Upper lobe of right lung (tissue), 1 donor: ENCODE measurements around the gene TMEM121B. TPM values are rescaled to one million over a fixed set of nuclear protein-coding genes. Genes with fewer than 3 reads are reported as not detected.

Experiments
- ATAC-seq: fragments of 200-7000 bp; cut with Tn5 transposase; one replicate; pipeline ENCODE4 v1.9.1; 2020; ENCODE audit warnings: mild to moderate bottlenecking, moderate library complexity
- DNase-seq: peaks from one replicate; pipeline ENCODE4 v3.0.0-alpha.2; 2020
- H3K27ac ChIP-seq: fragments of 200-600 bp; one replicate; pipeline ENCODE4 v1.8.0; 2022
- H3K27me3 ChIP-seq: fragments of 200-600 bp; one replicate; pipeline ENCODE4 v1.8.0; 2022; ENCODE audit warnings: mild to moderate bottlenecking
- H3K36me3 ChIP-seq: fragments of 200-600 bp; one replicate; pipeline ENCODE4 v1.8.0; 2022
- H3K4me1 ChIP-seq: fragments of 200-600 bp; one replicate; pipeline ENCODE4 v1.8.0; 2022
- H3K4me3 ChIP-seq: fragments of 200-600 bp; one replicate; pipeline ENCODE4 v1.8.0; 2022; ENCODE audit warnings: mild to moderate bottlenecking
- H3K9me3 ChIP-seq: fragments of 200-600 bp; one replicate; pipeline ENCODE4 v1.8.0; 2022
- CTCF ChIP-seq: fragments of 200-600 bp; IDR thresholded peaks from one replicate; pipeline ENCODE4 v1.8.0; 2022; ENCODE audit warnings: antibody characterized with exemption
- intact Hi-C: fragments of 100-400 bp; cut with DNase I; formaldehyde crosslinking; loops from one replicate; pipeline ENCODE4 v1.11.0; 2022
- total RNA-seq: library from RNA; stranded (reverse); fragmentation: NEBNext Ultra II Directional; extraction: Animal tissue kit (Norgen Biotek cat#: 25700); gene quantifications from one replicate; pipeline ENCODE4 v1.2.1, GENCODE V29; 2021
- donor health status: DM: no; HTN: yes; CAD: no; lungs with severe emphysema.

The TMEM121B gene
- total RNA-seq, 1 donor from 2014 or later = 2.1 TPM

GRCh38 chr22:17086296-17086695, 34.9 kb downstream of the TMEM121B start:
- Histone ChIP-seq H3K27me3 (no peaks in the 10 kb centered on the region), H3K4me1 (peaks cover 36% of the 10 kb centered on the region), H3K4me3 (peak overlapping the region; percentile 97), H3K36me3 (no peaks in the 10 kb centered on the region), H3K9me3 (no peaks in the 10 kb centered on the region), H3K27ac (peak overlapping the region; percentile 95)
- ATAC-seq (peak; percentile 23), DNase-seq (peak; percentile 60)
- no peak for TF ChIP-seq CTCF
- intact Hi-C loops = no loop called here

DNA sequence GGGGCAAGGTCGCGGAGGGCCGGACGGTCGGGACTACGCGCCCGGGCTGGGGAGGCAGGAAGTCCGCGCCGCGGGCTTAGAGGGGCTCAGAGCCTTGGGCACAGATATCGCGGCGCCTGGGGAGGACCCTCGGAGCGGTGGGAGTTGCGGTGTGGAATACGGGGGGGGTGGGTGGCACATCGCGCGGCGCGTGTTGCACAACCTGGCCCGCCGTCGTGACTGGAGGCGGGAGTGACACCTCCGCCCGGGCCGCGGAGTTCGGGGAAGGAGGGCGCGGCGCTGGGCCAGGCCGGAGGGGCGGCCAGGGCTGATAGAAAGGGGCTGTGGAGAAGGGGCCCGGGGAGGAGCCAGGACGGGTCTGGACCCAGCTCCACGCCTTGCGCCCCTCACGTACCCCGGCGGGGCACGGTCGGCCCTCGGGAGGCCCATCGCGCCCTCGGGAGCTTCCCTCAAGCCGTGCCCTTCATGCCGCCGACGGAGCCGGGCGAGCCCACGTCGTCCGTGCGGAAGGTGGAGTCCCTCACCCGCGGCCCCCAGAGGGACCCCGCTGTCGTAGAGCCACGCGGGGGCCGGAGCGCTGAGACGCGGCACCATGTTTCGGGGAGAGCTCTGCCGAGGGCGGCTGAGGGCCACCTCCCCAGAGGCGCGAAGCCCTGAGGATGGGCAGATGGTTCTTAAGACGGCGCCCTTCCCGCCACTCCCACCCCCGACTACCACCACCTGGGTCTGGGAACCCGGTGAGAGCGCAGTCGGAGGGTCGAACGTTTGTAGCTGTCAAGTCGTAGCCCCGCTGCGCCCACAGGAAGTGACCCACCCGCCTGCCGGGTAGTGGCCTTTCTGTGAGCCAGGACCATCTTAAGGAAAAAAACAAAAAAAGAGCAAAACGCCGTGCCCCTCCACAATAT, 35.6 kb downstream of the TMEM121B start:
- peak overlapping the region; percentile 97 for H3K4me3 ChIP-seq
- peak overlapping the region; percentile 95 for H3K27ac ChIP-seq
- no peaks in the 10 kb centered on the region for H3K9me3 ChIP-seq
- DNase-seq (peak; percentile 83), ATAC-seq (peak; percentile 65)
- H3K36me3 ChIP-seq = no peaks in the 10 kb centered on the region
- intact Hi-C loops = no loop called here
- no peak for TF ChIP-seq CTCF
- H3K27me3 ChIP-seq = no peaks in the 10 kb centered on the region
- H3K4me1 ChIP-seq = peaks cover 31% of the 10 kb centered on the region

DNA sequence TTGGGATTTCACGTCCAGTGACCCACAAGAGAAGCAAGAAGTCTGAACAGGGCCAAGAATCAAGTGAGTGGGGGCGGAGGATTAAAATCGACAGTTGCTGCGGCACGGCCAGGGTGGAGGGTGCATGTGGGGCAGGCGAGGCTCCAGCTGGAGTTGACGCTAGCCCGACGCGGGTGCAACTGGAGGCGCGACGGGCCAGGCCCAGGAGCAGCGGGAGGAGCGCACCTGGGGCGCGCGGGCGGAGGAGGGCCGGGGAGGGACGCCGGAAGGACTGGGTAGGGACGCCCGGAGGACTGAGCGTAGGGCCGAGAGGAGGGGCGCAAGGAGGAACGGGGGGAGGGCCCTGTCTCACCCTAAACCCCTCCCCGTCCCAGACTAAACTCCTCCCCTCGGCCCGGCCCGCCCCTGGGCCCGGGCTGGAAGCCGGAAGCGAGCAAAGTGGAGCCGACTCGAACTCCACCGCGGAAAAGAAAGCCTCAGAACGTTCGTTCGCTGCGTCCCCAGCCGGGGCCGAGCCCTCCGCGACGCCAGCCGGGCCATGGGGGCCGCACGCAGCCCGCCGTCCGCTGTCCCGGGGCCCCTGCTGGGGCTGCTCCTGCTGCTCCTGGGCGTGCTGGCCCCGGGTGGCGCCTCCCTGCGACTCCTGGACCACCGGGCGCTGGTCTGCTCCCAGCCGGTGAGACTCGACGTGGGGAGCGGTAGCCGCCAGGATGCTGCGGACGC, 36.4 kb downstream of the TMEM121B start, which contains the start of gene IL17RA:
TSS of gene IL17RA (plus strand) at position 447 of the 723 bp plus-strand sequence. CDS start at position 539, 92 bp downstream.
- DNase-seq (peak; percentile 96), ATAC-seq (peak; percentile 98)
- Histone ChIP-seq H3K4me1 (peaks cover 31% of the 10 kb centered on the region), H3K27me3 (no peaks in the 10 kb centered on the region), H3K4me3 (peak within 1 kb of the TSS; percentile 97), H3K36me3 (no peaks in the 10 kb centered on the region), H3K9me3 (no peaks in the 10 kb centered on the region), H3K27ac (peak within 1 kb of the TSS; percentile 95)
- intact Hi-C loops = no loop called here
- no peak for TF ChIP-seq CTCF

- no peak for ATAC-seq
- intact Hi-C loops = no loop called here
- H3K36me3 ChIP-seq = no peaks in the 10 kb centered on the region
- peak; percentile 58 for DNase-seq
- H3K4me1 ChIP-seq = peaks cover 31% of the 10 kb centered on the region
- no peaks in the 10 kb centered on the region for H3K27me3 ChIP-seq
- peak overlapping the region; percentile 97 for H3K4me3 ChIP-seq
- H3K27ac ChIP-seq = peak overlapping the region; percentile 95
- no peaks in the 10 kb centered on the region for H3K9me3 ChIP-seq
- TF ChIP-seq CTCF = no peak
These were observed 37.2 kb downstream of the TMEM121B start for GRCh38 chr22:17083811-17084441.

- intact Hi-C loops = no loop called here
- no peak overlapping the region for H3K27ac ChIP-seq
- H3K36me3 ChIP-seq = no peaks in the 10 kb centered on the region
- H3K4me1 ChIP-seq = peaks cover 31% of the 10 kb centered on the region
- H3K9me3 ChIP-seq = no peaks in the 10 kb centered on the region
- TF ChIP-seq CTCF = no peak
- H3K27me3 ChIP-seq = no peaks in the 10 kb centered on the region
- no peak overlapping the region for H3K4me3 ChIP-seq
- ATAC-seq (no peak), DNase-seq (no peak)
These were observed 37.9 kb downstream of the TMEM121B start for GRCh38 chr22:17083255-17083654.
